Suppressor macrophage treated with lipopolysaccharide for 4 hours (primary cell): ENCODE data around the gene AICDA.

Experiments
- DNase-seq: peaks from one replicate; pipeline ENCODE4 v3.0.0-alpha.2; 2020

The AICDA gene

GRCh38 chr12:8553088-8553627, 59.5 kb downstream of the AICDA start:
- no peak for DNase-seq
